Raji (cell line): Measurements from ENCODE around the gene TMEM40.

Source experiments
- POLR2A ChIP-seq: IDR thresholded peaks from 2 replicates; pipeline ENCODE4 v1.6.1; 2011; ENCODE audit warnings: low read depth, low read length, control low read depth; ENCODE audit not compliant: insufficient read depth

TMEM40 gene

DNA sequence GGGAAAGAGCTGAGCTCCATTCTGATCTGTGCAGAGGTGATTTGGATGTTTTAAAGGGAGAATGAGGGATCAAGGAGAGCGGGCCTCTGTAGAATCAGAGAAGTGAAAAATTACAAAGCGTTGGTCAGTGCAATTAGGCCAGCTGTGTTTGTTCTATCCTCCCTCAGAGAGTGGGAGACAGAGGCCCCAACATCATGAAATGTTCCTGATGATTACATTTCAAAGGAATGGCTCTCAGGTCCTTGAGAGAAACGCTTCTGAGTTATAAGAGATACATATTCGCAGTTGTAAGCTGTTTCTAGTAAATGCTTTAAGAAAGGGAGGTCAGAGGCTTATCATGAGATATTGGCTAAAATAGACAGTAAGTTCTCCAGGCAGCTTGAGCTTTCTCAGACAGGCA, 21.7 kb upstream of the TMEM40 start:
- no peak for TF ChIP-seq POLR2A

DNA sequence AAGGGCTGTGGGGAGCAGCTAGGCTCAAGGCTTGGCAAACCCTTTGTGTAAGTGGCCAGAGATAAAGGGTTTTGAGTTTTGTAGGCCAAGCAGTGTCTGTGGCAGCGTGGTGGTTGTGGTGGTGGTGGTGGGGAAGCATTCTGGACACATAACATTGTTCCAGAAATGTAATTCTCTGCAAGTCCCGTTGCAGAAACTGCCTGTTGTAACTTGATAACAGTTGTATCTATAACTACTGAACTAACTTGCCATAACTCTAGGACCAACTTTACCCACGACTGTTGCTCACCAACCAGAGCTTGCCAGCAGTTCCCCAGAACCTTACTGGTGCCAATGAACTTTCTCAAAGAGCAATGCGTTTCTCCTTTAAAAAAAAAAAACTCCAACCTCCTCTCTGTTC, 18.1 kb upstream of the TMEM40 start:
- no peak for TF ChIP-seq POLR2A

DNA sequence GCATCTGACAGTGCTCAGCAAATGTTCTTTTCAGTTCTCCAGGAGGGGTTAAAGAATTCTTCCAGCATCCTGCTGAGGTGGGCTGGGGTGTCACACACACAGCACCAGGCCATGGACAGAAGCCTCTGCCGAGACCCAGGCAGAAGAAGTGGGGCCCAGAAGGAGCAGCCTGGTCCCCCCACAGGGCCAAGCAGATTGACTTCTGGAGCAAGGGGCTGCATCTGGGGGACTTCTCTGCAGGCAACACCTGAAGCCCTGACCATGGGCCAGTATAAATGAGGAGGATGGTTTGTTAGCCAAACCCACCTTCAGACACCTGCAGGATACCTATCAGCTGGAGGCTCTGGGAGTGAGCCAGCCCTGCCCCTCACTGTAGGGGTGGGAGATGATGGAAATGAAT, 16.2 kb upstream of the TMEM40 start:
- TF ChIP-seq POLR2A, result no peak

DNA sequence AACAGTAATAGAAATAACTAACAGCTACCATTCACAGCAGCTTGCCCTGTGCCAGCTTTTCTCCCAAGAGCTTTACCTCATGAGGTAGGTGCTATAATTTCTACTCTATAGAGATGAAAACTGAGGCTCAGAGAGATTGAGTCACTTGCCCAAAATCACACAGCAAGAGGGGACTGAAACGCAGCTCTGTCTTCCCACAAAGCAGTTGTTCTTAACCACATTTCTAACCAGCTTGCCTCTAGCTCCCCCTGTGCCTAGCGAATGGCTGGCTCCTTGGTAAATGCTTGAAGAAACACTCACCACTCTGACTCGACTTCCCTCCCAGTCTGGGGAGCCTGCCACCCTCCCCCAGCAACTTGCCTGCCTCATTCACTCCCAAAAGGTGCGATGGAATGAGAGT, 15.6 kb upstream of the TMEM40 start:
- TF ChIP-seq POLR2A, result no peak

DNA sequence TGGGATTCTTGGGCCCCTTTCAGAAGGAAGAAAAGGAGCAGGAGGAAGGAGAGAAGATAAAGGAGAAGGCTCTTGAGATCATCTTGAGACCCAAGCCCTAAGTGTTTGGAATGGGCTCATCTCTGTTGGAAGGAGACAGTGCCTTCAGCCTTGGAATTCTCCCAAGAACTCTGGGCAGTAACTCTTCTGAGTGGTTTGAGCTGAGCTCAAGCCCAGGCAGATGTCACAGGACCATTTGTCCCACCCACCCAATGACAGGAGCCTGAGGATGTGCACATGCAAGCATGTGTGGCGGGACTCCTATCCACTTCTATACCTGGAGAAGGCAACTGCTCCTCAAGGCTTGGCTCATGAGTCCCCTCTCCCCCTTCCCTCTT, 14.6 kb upstream of the TMEM40 start:
- no peak for TF ChIP-seq POLR2A

DNA sequence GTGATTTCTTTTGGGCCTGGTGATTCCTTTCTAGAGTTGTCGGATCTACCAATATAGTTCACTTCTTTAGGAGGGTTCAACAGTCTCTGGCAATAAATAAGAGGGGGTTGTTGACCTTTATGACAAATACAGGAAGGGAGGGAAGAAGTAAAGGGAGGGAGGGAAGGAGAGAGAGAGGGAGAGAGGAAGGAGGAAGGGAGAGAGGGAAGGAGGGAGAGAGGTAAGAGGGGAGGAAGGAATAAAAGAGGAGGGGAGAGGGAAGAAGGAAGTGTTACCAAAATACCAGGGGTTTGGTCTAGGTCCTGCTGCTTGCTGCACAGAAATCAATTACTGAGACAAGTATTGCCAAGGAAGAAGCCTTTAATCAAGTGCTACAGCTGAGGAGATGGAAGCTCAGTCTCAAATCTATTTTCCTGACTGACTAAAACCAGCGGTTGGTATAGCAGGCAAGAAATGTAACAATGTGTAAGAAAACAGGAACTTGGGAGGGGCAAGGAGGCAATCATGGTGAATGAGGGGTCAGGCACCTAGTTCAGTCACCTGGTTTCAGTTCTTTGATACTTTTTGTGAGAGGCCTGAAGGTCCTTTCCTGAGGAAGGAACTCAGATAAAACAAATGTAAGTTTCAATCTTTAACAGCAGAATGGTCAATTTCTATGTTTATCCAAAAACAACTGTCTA, 14.1 kb upstream of the TMEM40 start:
- no peak for TF ChIP-seq POLR2A

DNA sequence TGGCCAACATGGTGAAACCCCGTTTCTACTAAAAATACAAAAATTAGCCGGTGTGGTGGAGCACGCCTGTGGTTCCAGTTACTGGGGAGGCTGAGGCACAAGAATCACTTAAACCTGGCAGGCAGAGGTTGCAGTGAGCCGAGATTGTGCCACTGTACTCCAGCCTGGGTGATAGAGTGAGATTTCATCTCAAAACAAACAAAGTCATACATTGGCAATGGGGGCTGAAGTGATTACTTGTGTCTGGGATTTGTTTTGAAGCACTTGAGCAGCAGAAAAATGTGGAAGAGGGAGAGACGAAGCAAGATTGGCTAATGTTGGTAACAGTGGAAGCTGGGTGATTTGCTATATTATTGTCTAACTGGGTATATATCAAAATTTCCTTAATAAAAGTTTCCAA, 13.4 kb upstream of the TMEM40 start:
- no peak for TF ChIP-seq POLR2A

DNA sequence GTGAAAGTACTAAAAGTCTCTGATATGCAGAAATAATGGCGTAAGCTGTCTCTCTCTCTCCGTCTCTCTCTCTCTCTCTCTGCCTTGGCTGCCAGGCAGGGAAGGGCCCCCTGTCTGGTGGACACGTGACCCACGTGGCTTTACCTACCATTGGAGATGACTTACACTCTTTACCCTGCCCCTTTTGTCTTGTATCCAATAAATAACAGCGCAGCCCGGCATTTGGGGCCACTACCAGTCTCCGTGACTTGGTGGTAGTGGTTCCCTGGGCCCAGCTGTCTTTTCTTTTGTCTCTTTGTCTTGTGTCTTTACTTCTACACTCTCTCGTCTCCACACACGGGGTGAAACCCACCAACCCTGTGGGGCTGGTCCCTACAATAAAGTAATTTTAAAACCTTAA, 12.2 kb upstream of the TMEM40 start:
- no peak for TF ChIP-seq POLR2A

DNA sequence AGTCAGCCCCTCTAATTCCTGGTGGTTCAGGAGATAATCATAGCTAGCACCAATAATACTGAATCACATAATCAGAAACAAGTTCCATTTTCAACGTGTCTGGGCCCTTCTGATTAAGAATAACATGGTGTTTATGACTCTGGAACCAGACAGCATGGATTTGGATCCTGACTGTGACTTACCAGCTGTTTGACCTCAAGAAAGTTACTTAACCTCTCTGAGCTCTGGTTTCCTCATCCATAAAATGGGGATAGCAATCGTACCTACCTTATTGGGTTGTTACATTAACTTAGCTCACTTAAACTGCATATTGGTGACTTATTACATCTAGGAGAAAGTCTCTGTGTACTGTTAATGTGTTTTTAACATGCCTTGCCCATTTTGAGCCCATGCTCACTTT, 10.7 kb upstream of the TMEM40 start:
- no peak for TF ChIP-seq POLR2A

DNA sequence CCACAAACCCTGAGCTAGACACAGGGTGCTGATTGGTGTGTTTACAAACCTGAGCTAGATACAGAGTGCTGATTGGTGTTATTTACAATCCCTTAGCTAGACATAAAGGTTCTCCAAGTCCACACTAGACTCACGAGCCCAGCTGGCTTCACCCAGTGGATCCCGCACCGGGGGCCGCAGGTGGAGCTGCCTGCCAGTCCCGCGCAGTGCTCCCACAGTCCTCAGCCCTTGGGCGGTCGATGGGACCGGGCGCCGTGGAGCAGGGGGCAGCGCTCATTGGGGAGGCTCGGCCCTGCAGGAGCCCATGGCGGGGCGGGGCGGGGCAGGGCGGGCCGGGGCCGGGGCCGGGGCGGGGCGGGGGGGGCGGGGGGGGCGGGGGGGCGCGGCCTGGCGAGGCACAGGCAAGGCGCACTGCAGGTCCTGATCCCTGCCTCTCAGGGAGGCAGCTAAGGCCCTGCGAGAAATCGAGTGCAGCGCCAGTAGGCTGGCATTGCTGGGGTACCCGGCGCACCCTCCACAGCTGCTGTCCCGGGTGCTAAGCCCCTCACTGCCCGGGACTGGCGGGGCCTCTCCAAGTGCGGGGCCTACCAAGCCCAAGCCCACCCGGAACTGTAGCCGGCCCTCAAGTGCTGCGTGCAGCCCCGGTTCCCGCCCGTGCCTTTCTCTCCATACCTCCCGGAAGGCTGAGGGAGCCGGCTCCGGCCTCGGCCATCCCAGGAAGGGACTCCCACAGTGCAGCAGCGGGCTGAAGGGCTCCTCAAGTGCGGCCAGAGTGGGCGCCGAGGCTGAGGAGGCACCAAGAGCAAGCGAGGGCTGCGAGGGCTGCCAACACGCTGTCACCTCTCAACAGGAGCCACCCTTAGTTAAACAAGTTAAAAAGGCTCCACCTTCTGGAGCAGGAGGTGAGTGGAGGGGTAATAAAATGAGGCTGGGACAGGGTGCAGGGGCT, 9.8 kb upstream of the TMEM40 start:
- no peak for TF ChIP-seq POLR2A

DNA sequence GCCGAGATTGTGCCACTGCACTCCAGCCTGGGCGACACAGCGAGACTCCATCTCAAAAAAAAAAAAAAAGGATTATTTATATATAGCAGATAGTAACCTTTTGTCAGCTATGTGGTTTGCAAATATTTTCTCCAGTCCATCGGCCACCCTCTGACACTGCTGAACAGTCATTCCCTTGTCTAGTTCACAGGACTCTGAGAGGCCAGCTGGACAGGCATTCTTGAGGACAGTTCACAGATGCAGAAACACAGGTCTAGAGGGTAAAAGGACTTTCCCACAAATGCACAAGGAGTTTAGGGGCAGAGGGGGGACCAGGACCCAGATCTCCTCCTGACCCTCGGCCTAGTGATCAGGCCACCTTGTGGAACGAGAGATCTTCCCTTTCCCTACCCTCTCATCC, 7.5 kb upstream of the TMEM40 start:
- no peak for TF ChIP-seq POLR2A

DNA sequence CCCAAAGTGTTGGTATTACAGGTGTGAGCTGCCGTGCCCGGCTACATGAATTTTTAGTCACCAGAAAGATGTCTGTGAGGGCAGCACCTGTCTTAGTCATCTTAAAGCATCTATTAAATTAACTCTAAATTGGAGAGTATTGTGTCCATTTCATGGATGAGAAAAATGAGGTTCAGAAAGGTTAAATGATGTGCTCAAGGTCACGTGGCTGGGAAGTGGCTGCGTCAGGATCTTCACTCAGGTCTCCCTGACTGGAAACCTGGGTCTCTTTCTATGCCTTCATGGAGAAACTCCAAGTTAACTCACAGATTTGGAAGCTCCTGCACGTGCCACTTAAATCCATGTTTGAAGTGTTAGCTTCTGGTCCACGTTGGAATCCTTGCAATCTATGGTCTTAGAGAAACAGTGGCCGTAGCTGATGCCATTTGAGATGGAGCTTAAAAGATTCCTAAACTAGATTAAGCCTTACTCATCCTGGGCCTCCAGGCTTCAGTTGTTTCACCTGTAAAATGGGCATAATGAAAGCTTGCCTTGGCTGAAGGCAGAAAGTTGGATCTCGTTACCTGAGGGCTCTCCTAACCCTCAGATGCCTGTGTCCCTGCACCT, 5.2 kb upstream of the TMEM40 start:
- TF ChIP-seq POLR2A, result no peak

DNA sequence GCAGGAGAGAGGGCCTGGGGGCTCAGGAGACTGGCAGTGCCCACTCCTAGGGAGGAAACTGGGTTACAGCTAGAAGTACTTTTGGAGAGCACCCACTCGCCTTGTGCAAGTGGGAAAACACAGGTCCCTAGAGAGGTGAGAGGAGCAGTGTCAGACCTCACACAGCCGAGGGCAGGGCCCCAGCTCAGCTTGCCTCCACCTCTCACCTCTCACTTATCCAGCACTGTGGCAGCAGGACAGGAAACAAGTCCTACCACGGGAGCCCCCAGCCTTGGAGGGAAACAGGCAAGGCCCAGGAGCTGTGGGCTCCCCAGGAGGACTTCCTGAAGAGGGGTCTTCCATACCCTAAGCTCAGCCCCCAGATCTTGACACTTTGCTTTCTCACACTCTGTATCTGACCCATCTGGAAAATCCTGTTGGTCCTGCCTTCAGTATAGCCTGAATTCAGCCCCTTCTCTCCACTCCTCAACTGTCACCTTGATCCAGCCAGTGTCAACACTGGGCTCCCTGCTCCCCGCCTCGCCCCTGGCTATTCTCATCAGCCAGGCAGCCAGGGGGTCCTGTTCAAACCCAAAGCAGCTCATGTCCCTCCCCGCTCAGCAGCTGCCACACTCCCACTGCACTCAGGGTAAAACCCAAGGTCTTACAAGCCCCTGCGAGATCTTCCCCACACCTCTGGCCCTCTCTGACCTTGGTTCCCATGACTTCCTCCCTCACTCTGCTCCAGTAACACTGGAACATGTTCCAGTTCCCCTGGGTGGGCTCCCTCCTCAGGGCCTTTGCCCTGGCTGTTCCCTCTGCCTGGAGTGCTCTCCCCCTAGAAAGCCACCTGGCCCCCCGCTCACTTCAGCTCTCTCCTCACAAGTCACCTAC, 870 bp upstream of the TMEM40 start:
- no peak for TF ChIP-seq POLR2A

DNA sequence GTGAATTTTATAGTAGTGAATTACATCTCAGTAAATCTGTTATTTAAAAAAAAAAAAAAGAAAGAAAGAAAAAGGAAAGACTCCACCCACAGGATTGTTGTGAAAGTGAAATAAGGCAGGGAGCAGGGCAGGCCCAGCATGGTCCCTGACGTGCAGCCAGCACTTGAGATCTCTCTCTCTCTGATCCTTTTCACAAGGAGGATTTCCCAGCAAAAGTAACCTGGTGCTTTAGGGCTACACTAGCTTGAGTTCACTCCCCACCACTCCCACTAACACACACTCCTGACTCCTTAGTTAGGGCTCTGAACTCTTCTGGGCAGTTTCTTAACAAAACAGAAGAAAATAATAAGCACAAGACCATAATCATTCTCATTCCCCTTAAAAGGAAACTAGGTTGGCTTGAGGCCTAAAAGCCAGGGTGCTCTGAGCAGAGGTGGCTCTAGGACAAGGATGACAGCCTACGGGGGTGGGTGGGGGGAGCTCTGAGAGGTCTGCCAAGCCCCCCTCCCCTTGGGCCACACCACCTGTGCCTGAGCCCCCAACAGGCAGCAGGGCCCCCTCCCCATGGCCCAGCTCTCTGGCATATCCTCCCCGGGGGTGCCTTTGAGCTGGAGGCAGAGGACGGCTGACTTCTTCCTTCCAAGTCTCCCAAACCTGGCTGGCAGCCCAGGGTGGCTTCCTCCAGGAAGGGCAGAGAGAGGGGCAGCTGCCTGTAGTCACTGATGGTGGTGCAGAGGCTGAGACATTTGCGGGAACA, 856 bp downstream of the TMEM40 start:
- TF ChIP-seq POLR2A, result no peak
